Endothelial cell of hepatic sinusoid (primary cell): Measurements from ENCODE around the gene SYPL1.

Experiments used
- in situ Hi-C: cut with HindIII; loops from 2 replicates; pipeline ENCODE4 v1.10.0; 2017; ENCODE audit warnings: low sequenced_read_pairs

SYPL1 gene

GRCh38 chr7:106098889-106099288 lies 13.2 kb downstream of the SYPL1 start:
- in situ Hi-C loops, result no loop called here

GRCh38 chr7:106095634-106096033 lies 16.5 kb downstream of the SYPL1 start:
- in situ Hi-C loops, result no loop called here

- in situ Hi-C loops, result no loop called here
These were observed 17.3 kb downstream of the SYPL1 start for GRCh38 chr7:106094780-106095179.

- in situ Hi-C loops, result no loop called here
These were observed 19.9 kb downstream of the SYPL1 start for GRCh38 chr7:106092204-106092603.

GRCh38 chr7:106089647-106090046 lies 22.5 kb downstream of the SYPL1 start:
- in situ Hi-C loops, result no loop called here

- in situ Hi-C loops, result no loop called here
These were observed 24.1 kb downstream of the SYPL1 start for GRCh38 chr7:106088014-106088413.

GRCh38 chr7:106086062-106086461 lies 26.1 kb downstream of the SYPL1 start:
- in situ Hi-C loops, result no loop called here

- in situ Hi-C loops, result no loop called here
These were observed 27.1 kb downstream of the SYPL1 start for GRCh38 chr7:106085015-106085414.

- in situ Hi-C loops, result no loop called here
These were observed 28.4 kb downstream of the SYPL1 start for GRCh38 chr7:106083717-106084116.

- in situ Hi-C loops, result no loop called here
These were observed 29.8 kb downstream of the SYPL1 start for GRCh38 chr7:106082087-106082854.

- in situ Hi-C loops, result no loop called here
These were observed 31.7 kb downstream of the SYPL1 start for GRCh38 chr7:106080300-106080987.

- in situ Hi-C loops, result no loop called here
These were observed 35.6 kb downstream of the SYPL1 start for GRCh38 chr7:106076537-106076936.

- in situ Hi-C loops, result no loop called here
These were observed 36.2 kb downstream of the SYPL1 start for GRCh38 chr7:106075937-106076336.

- in situ Hi-C loops, result loop anchor here (5.0 kb wide), 1 partner anchor 83 kb away; no protein-coding TSS in a partner anchor
These were observed 37.9 kb downstream of the SYPL1 start for GRCh38 chr7:106074257-106074656.

GRCh38 chr7:106073701-106074100 lies 38.4 kb downstream of the SYPL1 start:
- in situ Hi-C loops, result loop anchor here (5.0 kb wide), 1 partner anchor 84 kb away; no protein-coding TSS in a partner anchor

- in situ Hi-C loops, result loop anchor here (5.0 kb wide), 1 partner anchor 85 kb away; no protein-coding TSS in a partner anchor
These were observed 39.4 kb downstream of the SYPL1 start for GRCh38 chr7:106072715-106073091.

GRCh38 chr7:106071999-106072714 lies 40.0 kb downstream of the SYPL1 start:
- in situ Hi-C loops, result loop anchor here (5.0 kb wide), 1 partner anchor 85 kb away; no protein-coding TSS in a partner anchor

GRCh38 chr7:106071356-106071998 lies 40.6 kb downstream of the SYPL1 start:
- in situ Hi-C loops, result loop anchor here (5.0 kb wide), 1 partner anchor 86 kb away; no protein-coding TSS in a partner anchor

- in situ Hi-C loops, result loop anchor here (5.0 kb wide), 1 partner anchor 87 kb away; no protein-coding TSS in a partner anchor
These were observed 41.4 kb downstream of the SYPL1 start for GRCh38 chr7:106070567-106071254.

- in situ Hi-C loops, result loop anchor here (5.0 kb wide), 1 partner anchor 87 kb away; no protein-coding TSS in a partner anchor
These were observed 41.9 kb downstream of the SYPL1 start for GRCh38 chr7:106070201-106070551.
